HG03196 (cell line): ENCODE measurements around the gene RGS9BP.
"Not testable (repeated sequence)": the region's sequence is repeated elsewhere in the genome, so short reads cannot be mapped to it uniquely, and the experiment has no call there.

ENCODE experiments used
- ATAC-seq: cut with Tn5 transposase; IDR thresholded peaks from one replicate; pipeline ENCODE4 v1.9.1; 2021; ENCODE audit not compliant: unreplicated experiment

The RGS9BP gene

GRCh38 chr19:32675720-32676185 lies at the start of gene RGS9BP:
RGS9BP (plus strand) TSS chr19:32675848; CDS start chr19:32676264, 416 bp downstream.
- ATAC-seq, result no peak

- ATAC-seq, result no peak
These were observed 48.7 kb upstream of the RGS9BP start for GRCh38 chr19:32626969-32627368.

- ATAC-seq, result no peak
These were observed 47.9 kb upstream of the RGS9BP start for GRCh38 chr19:32627714-32628270.

GRCh38 chr19:32630338-32630737 lies 45.3 kb upstream of the RGS9BP start:
- no peak for ATAC-seq

GRCh38 chr19:32631381-32631780 lies 44.3 kb upstream of the RGS9BP start:
- ATAC-seq, result no peak

GRCh38 chr19:32637480-32637879 lies 38.2 kb upstream of the RGS9BP start:
- no peak for ATAC-seq

GRCh38 chr19:32638625-32639024 lies 37.0 kb upstream of the RGS9BP start:
- ATAC-seq, result no peak

- no peak for ATAC-seq
These were observed 32.9 kb upstream of the RGS9BP start for GRCh38 chr19:32642771-32643170.

GRCh38 chr19:32646556-32646955 lies 29.1 kb upstream of the RGS9BP start:
- no peak for ATAC-seq

- no peak for ATAC-seq
These were observed 28.3 kb upstream of the RGS9BP start for GRCh38 chr19:32647361-32647760.

- no peak for ATAC-seq
These were observed 25.9 kb upstream of the RGS9BP start for GRCh38 chr19:32649751-32650150.

GRCh38 chr19:32650671-32651070 lies 25.0 kb upstream of the RGS9BP start:
- no peak for ATAC-seq

GRCh38 chr19:32651729-32652140 lies 23.9 kb upstream of the RGS9BP start:
- ATAC-seq, result no peak

GRCh38 chr19:32652331-32652730 lies 23.3 kb upstream of the RGS9BP start:
- not testable (repeated sequence) for ATAC-seq

GRCh38 chr19:32652894-32653598 lies 22.6 kb upstream of the RGS9BP start:
- no peak for ATAC-seq

GRCh38 chr19:32653599-32653915 lies 22.1 kb upstream of the RGS9BP start:
- ATAC-seq, result no peak

GRCh38 chr19:32656379-32656778 lies 19.3 kb upstream of the RGS9BP start:
- ATAC-seq, result not testable (repeated sequence)

- ATAC-seq, result no peak
These were observed 17.6 kb upstream of the RGS9BP start for GRCh38 chr19:32658075-32658474.

GRCh38 chr19:32658527-32658926 lies 17.1 kb upstream of the RGS9BP start:
- ATAC-seq, result no peak

- no peak for ATAC-seq
These were observed 14.3 kb upstream of the RGS9BP start for GRCh38 chr19:32661318-32661717.

- ATAC-seq, result no peak
These were observed 13.5 kb upstream of the RGS9BP start for GRCh38 chr19:32662186-32662585.

- no peak for ATAC-seq
These were observed 9.6 kb upstream of the RGS9BP start for GRCh38 chr19:32666084-32666483.

GRCh38 chr19:32669310-32669709 lies 6.3 kb upstream of the RGS9BP start:
- ATAC-seq, result no peak
